C4-2B (cell line): Measurements from ENCODE around the gene RAB31.

ENCODE experiments used
- CTCF ChIP-seq: fragments of 450-650 bp; conservative IDR thresholded peaks from 2 replicates; pipeline ENCODE4 v1.5.1; 2017; ENCODE audit warnings: mild to moderate bottlenecking
- ZFX ChIP-seq: fragments of 450-650 bp; IDR thresholded peaks from 2 replicates; pipeline ENCODE4 v1.6.1; 2017

- no peak for TF ChIP-seq CTCF
- TF ChIP-seq ZFX, result no peak
Observed at GRCh38 chr18:9726175-9726574, 18.1 kb downstream of the RAB31 start.
